CD4-positive, alpha-beta T cell treated with Interleukin-2 at 100 ng/mL for 4 hours (primary cell): ENCODE data around the gene UBE2G2.
A peak's percentile ranks its signal among the peaks of the same experiment; 100 is the strongest.

Source experiments
- DNase-seq: peaks from one replicate; pipeline ENCODE4 v3.0.0-alpha.2; 2020; ENCODE audit warnings: low spot score

The UBE2G2 gene

DNA sequence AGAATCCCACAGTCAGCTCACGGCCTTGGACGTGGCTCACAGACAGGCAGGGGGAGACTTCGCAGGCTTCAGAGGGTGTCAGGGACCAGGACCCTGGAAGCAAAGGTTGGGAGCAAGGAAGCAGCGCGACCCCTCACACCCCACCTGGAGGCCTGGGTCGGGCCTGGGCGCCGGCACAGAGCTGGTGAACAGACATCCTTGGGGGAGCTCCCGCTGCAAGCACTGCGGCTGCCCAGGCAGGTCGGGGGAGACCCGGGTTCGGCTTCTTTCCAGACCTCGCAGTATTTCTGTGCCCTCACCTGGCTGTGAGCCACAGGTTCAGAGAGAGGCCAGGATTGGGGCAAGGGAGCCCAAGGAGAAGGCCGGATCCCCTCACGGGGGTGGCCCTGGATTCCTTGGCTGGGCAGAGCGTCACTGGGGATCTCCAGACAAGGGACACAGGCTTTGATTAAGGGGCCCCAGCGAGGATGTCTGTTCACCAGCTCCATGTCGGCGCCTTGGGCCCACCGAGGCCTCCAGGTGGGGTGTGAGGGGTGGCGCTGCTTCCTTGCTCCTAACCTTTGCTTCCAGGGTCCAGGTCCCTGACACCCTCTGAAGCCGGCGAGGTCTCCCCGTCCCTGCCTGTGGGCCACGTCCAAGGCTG, 52.4 kb downstream of the UBE2G2 start:
- DNase-seq = no peak

- DNase-seq = no peak
These were observed 53.0 kb downstream of the UBE2G2 start for GRCh38 chr21:44748621-44749020.

- DNase-seq = peak; percentile 44
These were observed 59.0 kb downstream of the UBE2G2 start for GRCh38 chr21:44742418-44743153.

DNA sequence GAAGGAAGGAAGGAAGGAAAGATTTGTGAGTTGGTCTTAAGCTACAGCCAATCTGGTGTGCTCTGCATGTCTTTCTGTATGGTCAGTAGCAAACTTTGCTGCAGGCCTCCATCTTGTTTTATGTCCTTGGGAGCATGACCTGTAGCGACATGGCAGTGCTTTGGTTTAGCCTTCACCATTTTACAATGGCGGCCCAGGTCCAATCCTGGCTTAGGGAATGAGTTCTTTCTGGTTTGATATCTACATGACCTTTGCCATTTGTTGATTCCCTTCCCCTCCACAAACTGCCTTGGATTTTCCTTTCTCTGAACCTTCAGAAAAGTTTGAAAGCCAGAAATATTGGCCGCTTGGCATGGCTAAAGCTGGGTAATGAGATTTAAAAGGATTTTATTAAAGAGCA, 59.7 kb downstream of the UBE2G2 start:
- DNase-seq = no peak

GRCh38 chr21:44740742-44741141, 60.9 kb downstream of the UBE2G2 start:
- no peak for DNase-seq

DNA sequence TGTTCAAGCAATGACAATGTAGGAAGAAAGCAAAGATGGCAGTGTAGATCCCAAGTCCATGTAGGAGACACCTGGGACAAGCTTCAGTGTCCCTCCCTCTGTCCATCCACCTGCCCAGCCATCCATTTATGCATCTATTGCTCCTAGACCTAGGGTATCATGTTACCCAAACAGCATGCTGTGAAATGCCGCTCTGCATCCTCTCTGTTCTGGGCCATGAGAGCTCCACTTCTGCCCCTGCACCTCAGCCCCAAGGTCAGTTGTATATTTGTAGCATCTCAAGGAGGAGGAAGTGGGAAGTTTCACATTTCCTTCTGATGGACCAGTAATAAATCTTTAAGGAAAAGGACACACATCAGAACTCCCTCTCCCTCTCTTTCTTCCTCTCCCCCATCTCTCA, 62.3 kb downstream of the UBE2G2 start:
- no peak for DNase-seq

DNA sequence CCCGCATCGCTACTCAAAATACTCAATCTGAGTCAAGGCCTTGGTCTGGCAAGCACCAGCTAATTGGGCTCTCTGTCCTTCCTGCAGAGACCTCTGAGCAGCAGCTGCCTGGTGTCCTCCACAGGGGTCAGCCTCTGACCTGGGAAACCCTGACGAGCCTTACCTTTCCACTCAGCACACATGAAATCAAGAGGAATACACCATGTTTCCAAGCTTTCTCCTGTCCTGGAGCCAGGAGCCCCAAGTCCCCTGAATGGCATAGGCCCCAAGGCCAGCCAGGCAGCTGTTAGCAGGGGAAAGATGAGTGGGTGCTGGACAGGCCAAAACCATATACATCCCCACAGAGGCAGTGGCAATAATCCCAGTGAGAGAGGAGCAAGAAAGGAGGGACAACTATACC, 63.0 kb downstream of the UBE2G2 start:
- no peak for DNase-seq

DNA sequence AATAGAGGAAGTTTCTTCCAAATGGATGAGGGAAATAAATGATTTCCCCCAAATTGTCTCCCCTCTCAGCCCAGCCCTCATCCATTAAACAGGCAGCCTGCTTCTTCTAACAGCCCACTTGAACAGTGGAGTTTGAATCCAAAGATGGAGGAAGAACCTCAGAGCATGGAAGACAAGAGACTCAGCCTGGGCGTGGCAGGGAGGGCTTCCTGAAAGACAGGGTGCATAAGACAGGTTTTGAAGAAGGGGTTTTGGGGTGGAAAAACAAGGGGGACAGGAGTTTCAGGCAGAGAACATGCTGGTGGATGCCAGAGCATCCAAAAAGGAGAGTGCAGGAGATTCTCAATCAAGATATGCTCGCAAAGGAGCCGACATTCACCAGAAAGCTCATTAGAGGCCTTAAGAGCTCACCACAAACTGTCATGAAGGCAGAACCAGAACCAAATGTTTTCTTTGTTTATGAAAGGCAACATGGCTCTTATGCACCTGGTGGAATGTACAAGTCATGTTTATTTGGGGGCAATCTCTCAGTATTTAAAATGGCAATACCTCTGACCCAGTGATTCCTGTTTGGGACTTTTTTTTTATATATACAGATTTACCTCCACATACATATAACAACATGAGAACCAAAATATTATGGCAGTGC, 63.8 kb downstream of the UBE2G2 start:
- DNase-seq = no peak

DNA sequence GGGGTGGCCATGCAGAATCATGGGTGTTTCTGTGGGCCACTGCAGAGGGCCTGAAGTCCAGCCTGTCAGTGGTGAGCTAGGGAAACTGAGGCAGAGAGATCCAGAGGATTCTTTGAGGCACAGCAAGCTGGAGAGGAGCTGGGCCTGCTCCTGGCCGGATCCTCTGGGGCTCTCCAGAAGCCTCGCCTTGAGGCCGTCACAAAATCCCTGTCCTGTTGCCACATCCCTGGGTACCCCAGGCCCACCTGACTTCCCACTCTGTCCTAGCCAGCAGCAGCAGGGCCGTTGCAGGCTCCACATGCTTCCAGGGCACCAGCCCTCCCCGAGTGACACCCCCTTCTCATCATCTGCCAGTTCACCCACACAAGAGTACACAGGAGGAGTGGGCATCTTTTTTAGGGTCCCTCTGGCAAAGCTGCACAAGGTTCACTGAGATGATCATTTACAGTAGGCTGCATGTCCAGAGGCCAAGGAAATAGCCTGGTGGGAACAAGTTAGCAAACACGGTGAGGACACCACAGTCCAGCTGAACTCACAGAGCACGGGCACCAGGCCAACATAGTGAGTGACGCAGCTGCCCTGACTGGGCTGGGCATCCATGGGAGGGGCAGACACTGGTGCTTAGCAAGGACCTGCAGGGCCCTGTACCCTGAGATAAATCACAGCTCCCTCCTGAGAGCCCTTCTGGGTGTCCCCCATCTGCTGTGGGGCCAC, 65.2 kb downstream of the UBE2G2 start:
- no peak for DNase-seq

GRCh38 chr21:44735821-44736220, 65.8 kb downstream of the UBE2G2 start:
- no peak for DNase-seq

GRCh38 chr21:44734841-44735240, 66.8 kb downstream of the UBE2G2 start:
- no peak for DNase-seq

- no peak for DNase-seq
These were observed 67.4 kb downstream of the UBE2G2 start for GRCh38 chr21:44734026-44734745.

GRCh38 chr21:44732956-44733355, 68.7 kb downstream of the UBE2G2 start:
- no peak for DNase-seq

GRCh38 chr21:44732263-44732662, 69.4 kb downstream of the UBE2G2 start:
- no peak for DNase-seq

GRCh38 chr21:44730951-44731579, 70.6 kb downstream of the UBE2G2 start:
- DNase-seq = no peak

- no peak for DNase-seq
These were observed 71.6 kb downstream of the UBE2G2 start for GRCh38 chr21:44730028-44730395.

DNA sequence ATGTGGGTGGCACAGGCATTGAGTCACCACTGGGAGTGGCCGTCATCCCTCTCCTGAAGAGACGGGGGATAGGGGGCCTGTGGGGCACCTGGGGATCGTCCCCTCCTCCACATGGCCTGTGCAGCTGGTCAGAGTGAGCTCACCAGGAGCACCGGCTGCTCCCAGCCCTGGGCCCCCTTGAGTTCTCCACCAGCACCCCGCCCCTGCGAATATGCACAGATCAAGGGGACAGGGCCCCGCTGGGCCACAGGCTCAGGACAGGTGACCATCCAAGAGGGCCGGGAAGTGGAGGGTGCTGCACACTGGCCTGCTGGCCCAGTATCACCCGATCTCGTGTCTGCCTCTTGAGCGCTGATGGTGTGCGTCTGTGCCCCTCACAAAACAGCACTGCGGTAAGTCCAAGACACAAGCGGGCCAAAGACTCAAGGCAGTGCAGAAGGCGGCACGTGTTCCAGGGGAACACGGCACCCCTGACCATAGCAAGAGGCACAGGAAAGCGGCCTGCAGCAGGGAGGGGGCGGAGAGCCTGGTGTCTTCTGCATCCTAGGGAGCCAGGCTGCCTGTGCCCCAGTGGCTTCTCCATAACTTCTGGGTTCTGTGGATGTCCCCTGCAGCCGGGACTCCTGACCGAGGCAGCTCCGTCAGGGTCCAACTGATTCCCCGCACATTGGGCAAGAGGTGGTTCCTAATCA, 72.1 kb downstream of the UBE2G2 start:
- no peak for DNase-seq

DNA sequence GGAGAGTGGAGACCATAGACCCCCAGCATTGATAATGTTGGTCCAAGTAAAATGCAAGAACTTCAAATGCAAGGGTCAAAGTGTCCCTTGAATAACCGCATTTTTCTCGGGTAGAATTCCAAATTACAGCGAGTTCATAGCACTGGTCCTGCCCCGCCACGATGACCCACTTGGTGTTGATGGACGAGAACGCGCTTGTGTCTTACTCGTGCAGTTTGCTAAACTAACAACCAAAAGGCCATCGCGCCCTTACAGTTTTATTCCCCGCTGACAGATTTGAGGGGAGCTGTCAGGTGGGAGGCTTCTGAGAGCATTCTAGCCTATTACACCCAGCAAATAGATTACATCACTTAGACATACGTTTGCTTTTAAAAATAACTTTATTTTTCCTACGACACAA, 72.9 kb downstream of the UBE2G2 start:
- no peak for DNase-seq

DNA sequence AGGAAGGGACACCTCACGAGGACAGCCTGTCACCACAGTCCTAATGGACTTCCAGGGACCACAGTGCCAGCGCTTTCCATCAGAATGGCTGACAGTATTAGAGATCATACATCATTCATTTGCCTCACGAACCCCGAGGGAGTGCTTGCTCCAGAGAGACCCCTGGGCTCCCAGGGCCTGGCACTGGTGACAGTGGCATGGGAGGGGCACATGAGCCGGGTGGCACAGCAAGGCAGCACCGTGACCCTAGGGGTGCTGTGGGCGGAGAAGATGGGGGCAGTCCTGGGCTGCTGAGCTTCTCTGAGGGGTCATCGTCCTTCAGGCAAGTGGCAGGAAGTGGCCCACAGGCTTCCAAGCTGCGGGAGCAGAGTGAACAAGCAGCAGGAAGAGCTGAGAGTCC, 73.9 kb downstream of the UBE2G2 start:
- DNase-seq = no peak

DNA sequence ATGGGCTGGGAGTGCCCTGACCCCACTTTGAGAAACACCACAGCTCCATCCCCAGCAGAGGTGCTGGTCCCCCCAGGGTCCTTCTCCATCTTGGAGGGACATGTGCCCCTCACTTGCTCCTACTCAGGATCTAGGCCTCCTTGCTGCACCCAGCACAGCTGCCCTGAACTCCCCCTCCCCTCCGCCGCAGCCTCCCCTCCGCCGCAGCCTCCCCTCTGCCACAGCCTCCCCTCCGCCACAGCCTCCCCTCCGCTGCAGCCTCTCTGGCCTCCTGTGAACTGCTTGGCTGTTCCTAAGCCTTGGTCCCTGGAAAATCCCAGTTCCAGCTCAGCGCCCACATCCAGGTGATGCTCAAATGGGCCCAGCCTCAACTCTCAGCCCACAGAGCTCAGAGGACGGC, 74.3 kb downstream of the UBE2G2 start:
- no peak for DNase-seq

DNA sequence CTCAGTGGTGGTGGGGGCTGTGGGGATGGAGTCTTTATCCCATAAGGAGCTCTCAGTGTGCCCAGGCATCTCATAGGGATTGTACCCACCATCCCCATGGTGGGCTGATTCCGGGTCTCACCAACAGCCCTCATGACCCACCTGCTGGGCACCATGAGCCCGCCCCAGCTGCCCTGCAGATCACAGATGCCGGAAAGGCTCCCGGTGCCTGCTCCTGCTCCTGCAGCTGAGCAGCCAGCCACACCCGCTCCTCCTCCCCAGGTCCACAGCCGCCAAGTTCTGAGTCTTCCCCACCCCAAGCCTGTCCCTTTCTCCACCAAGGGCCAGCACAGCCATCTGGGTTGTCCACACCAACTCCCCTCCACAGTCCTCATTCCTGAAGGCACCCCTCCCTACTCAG, 74.8 kb downstream of the UBE2G2 start:
- no peak for DNase-seq
